Measurements from ENCODE around the gene HOXA10. TPM values are rescaled to one million over a fixed set of nuclear protein-coding genes. Genes with fewer than 3 reads are reported as not detected.

Gene HOXA10
- 13.7 and 26.7 TPM in 2 replicates for total RNA-seq

DNA sequence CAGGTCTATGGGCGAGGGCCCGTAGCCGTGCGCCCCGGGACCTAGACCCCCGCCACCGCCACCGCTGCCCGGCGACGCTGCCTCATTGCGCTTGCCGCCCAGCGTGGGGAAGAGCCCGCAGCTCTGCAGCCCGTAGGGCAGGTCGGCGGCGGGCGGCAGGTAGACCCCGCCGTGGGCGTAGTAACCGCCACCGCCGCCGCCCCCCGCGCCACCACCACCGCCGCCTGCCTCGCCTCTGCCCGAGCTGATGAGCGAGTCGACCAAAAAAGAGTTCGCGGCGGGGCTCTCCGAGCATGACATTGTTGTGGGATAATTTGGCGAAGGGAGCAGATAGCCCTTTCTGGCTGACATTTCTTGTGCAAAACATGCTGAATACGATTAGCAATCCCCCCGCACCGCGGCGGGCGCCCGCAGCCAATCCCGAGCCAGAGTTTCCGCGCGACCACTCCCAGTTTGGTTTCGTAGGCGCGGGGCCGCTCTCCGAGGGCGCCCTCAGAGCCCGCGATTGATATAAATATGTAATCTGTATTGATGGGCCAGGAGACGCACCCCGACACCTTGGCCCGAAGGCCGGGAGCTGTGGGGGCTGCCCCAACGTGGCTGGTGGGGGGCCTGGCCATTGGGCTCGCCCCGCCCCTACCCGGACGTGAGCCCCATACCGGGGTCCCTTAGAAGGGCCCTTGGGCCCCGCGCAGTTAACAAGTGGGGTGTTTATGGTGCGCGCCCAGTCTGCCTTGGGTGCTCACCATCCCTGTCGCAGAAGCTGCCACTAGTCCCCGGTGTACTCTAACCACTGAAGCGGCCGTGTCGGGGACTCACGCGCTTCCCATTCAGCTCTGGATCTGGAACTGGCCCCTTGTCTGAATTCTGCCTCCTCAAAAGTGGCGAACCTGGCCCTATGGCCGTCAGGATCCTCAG, at the start of gene HOXA10:
Gene HOXA10 (minus strand): TSS at position 365 of the 918 bp plus-strand sequence. CDS start 14 bp downstream, at position 351.

DNA sequence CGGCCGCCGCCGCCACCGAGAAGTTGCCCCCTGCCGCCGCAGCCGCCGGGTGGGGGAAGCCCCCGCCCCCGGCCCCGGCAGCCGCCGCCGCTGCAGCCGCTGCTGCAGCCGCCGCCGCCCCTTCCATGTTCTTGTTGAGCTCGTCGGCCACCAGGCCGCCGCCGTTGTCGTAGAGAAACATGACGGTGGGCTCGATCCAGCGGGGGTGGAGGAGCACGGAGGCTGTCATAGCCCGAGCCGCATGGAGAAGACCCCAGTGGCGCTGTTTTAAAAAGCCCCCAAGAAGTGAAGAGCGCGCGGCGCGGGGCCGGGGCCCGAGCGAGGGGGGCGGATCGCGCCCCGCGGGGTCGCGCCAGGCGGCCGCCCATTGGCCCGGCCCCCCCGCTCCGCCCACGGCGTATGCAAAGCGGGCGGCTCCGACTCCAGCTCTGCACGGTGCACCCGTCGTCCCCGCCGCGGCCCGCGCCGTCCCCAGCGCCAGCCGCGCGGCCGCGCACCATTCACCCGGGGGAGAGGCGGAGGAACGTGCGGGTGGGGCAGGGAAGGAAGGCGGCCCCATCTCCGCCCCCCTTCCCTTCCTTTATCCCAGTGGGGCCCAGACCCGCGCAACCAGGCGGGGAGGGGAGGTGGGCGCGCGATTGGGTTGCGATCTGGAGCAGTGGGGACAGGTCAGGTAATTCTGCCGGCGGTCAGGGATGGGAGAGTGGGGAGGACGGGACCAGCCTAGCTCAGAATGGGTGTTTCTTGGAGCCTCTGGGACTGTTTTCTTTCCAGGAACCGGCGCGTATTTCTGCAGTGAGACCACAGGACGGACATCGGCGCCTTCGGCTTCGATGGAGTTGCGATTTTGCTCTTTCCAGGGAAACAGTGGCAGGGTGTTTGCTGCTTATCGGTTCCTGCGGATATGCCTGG, 26.0 kb upstream of the HOXA10 start, which contains the start of gene HOXA13:
Gene HOXA13 (minus strand): TSS at position 243 of the 912 bp plus-strand sequence. CDS start 14 bp downstream, at position 229.

DNA sequence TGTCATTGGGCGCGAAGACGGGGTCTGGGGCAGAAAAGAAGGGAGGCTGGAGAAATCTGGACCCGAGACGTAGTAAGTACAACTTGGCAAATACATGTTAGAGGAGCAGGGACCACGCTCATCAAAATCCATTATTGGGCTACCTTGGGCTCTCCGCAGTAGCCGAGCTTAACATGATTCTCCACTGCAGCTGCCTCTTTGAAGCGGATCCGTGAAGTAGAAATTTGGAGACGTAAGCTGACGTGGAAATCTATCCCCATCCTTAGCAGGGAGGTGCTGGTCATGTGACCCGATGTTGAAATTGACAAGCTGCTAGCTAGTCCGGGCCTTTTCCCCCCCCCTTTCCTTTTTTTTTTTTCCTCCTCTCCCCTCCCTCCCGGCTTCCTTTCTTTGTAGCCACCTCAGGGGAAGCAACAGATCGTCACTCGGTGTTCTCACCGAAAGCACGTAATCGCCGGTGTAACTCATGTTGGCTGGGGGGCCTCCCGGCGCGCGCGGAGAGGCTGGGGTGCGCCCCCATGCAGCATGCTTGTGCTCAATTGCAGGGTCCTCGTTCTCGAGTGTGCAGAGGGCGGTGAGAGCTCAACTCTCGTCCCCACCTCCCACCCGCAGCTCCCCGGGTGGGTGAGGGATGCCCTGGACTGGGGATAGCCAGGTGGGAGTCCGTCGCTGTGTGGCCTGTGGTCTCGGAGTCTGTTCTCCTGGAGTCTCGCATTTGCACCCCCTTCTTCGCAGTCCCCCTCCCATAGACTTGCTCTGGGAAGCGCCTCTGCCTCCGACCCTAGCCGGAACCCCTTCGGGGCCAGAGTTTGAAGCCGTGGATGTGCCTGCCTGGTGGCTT, 11.1 kb upstream of the HOXA10 start, which contains the start of gene HOXA11:
Gene HOXA11 (minus strand): TSS at position 220 of the 841 bp plus-strand sequence. CDS start 88 bp downstream, at position 132.

DNA sequence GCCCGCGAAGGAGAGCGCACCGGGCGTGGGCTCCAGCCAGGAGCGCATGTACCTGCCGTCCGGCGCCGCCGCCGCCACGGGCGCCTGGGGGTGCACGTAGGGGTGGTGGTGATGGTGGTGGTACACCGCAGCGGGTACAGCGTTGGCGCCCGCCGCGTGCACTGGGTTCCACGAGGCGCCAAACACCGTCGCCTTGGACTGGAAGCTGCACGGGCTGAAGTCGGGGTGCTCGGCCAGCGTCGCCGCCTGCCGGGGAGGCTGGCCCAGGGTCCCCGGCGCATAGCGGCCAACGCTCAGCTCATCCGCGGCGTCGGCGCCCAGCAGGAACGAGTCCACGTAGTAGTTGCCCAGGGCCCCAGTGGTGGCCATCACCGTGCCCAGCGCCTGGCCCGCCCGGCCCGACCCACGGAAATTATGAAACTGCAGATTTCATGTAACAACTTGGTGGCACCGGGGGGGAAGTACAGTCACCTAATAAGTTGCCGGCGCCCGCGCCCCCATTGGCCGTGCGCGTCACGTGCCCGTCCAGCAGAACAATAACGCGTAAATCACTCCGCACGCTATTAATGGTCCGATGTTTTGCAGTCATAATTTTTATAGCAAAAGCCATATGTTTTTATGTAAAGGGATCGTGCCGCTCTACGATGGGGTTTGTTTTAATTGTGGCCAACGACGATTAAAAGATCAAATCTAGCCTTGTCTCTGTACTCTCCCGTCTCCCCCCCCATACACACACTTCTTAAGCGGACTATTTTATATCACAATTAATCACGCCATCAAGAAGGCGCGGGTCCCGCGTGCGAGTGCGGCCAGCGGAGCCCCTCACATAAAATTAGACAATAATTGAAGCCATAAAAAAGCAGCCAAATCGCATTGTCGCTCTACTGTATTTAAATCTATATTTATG, 8.8 kb downstream of the HOXA10 start, which contains the start of gene HOXA9:
Gene HOXA9 (minus strand): TSS at position 449 of the 907 bp plus-strand sequence. CDS start 80 bp downstream, at position 369.

DNA sequence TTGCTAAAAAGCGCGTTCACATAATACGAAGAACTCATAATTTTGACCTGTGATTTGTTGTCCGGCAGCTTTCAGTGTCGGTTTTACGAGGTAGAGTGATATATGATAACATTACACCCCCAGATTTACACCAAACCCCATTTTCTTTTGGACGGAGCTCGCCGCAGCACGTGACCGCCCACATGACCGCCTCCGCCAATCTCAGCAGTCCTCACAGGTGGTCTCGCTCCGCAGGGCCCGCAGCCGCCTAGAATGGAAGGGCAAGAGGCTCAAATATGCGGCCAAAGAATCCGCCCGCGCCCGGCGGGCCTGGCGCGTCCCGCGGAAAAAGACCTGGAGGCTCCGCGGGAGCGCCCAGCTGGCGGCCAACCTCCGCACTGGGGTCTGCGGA, 17.6 kb downstream of the HOXA10 start, which contains the start of gene HOXA7:
Gene HOXA7 (minus strand): TSS at position 168 of the 391 bp plus-strand sequence. CDS start 130 bp downstream, at position 38.

DNA sequence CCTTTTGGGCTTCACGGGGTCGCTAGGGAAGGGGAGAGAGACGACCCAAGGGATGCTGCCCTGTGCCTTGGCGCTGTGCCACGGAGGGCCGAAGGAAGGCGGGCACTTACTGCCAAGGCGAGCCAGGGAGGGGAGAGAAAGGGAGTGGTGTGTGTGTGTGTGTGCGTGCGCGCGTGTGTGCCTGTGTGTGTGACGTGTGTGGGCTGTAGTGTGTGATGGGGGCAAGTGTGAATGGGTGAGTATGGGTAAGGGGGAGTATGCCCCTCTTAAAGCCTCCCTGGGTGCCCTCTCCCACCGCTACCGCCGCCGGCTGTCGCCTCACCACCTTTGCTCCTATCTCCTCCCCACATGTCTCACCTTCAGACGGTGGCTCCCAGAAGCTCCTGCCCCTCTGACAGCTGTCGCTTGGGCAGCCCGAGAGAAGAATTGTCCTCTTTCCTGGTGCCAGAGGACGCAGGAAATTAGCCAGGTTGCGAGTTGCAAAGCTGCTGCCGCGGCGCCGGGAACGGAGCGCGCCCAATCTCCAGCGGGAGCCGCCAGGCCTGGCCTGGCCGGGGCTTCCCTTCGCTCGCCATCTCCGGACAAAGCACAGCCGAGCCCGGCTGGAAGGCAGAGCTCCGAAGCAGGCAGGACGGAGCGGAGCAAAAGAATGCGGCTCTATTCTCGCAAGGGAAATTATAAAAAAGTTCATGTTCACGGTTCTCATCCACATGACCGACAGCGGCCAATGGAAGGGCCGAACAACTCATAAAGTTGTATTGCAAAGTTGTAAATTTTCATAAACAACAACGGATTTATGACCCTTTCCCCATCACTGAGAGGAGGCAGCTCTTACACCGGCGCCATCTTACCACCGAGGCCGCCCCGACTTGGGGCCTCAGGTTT, 21.9 kb downstream of the HOXA10 start, which contains the start of gene HOXA3:
Gene HOXA3 (minus strand): TSS at position 653 of the 885 bp plus-strand sequence. CDS start 41,943 bp downstream, outside the sequence.

DNA sequence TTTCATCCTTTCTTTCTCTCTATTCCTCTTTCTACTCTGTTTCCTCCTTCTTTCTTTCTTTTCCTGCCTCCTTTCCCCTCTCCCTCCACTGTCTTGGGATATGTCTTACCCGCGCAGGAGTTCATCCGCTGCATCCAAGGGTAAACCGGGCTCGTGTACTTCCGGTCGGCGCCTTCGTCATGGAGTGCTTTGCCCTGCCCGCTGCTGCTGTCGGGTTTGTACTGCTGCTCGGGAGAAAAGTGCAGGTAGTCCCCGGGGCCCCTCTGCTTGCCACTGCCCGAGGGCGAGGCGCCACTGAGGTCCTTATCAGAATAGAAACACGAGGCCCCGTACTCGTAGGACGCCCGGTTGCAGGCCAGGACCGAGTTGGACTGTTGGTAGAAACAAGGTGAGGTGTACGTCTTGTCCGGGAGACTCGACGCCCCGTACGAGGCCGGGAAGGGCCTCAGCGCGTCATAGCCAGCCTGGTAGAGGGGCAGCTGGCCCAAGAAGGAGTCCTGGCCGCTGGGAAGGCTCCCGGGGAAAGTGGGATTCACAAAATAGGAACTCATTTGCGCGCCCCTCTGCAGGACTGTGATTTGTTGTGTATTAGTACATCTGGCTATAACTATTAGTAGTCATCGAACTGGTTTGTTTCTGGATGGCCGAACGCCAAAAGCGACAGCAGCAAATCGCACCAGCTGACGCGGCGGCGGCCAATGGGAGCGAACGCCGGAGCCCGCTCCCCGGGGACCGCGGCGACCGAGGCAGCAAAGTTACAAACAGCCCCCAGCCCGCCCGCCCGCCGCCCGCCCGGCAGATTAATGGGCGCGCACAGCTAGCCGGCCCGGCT, 26.7 kb downstream of the HOXA10 start, which contains the start of gene HOXA6:
Gene HOXA6 (minus strand): TSS at position 576 of the 832 bp plus-strand sequence. CDS start 25 bp downstream, at position 551.

DNA sequence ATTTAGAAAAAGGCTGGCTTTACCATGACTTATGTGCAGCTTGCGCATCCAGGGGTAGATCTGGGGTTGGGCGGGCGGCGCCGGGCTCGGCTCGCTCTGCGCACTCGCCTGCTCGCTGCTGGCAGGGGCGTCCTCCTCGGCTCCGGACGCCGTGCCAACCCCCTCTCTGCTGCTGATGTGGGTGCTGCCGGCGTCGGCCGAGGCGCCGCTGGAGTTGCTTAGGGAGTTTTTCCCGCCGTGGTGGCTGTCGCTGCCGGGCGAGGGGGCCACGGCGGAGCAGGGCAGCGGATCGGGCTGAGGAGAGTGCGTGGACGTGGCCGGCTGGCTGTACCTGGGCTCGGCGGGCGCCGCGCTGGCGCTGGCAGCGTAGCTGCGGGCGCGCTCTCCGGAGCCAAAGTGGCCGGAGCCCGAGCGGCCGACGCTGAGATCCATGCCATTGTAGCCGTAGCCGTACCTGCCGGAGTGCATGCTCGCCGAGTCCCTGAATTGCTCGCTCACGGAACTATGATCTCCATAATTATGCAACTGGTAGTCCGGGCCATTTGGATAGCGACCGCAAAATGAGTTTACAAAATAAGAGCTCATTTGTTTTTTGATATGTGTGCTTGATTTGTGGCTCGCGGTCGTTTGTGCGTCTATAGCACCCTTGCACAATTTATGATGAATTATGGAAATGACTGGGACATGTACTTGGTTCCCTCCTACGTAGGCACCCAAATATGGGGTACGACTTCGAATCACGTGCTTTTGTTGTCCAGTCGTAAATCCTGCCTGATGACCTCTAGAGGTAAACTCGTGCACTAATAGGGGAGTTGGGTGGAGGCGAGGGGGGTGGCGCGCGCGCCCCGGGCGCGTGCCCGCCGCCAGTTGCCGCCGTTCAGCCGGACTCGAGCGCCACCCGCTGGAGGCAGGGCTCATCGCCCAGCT, 30.8 kb downstream of the HOXA10 start, which contains the start of gene HOXA5:
Gene HOXA5 (minus strand): TSS at position 659 of the 927 bp plus-strand sequence. CDS start 74 bp downstream, at position 585.

DNA sequence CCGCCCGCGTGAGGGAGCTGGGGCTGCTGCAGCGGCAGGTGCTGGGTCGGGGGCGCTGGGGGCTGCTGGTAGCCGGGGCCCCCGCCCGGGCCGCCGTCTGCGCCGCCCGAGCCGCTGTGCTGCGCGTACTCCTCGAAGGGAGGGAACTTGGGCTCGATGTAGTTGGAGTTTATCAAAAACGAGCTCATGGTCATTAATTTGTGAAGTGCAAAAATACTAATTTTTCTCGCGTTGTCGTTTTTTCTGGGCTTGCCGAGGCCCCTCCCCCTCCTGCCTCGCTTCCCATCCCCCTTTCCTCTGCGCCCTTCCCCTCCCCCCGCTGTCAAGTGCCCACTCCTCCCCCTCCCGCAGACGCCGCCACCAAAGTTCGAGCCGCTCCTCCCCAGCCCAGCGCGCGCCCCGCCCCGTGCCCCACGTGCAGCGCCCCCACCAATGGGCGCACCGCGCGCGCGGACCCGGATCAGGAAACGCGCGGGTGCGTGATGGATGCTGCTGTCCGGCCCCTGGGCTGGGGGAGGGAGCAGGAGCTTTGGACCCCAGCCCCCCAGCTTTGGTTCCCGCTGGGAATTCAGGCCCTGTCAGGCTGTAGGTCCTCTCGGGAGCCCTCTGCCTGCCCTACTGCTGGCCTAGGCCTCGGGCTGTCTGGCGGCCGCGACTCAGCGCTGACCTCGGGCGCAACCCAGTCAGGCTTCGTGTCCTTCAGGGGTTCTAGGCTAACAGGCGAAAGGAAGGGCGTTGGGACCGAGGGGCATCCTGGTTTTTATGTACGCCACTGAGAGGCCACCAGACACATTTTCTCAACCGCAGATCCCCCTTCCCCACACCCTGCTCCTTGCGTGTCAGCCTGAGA, 43.4 kb downstream of the HOXA10 start, which contains the start of gene HOXA4:
Gene HOXA4 (minus strand): TSS at position 218 of the 850 bp plus-strand sequence. CDS start 24 bp downstream, at position 194.

Other genes starting within 250 kb of the HOXA10 start
- 0.59 and 1.2 TPM in 2 replicates for gene HOXA1, start 78.3 kb downstream of the HOXA10 start, total RNA-seq
- gene HOXA2, start 71.6 kb downstream of the HOXA10 start, total RNA-seq = 0.30 and 0.32 TPM in 2 replicates
- 0.60 and 0.89 TPM in 2 replicates for gene HOXA4, start 43.6 kb downstream of the HOXA10 start, total RNA-seq
- gene HOXA5, start 30.6 kb downstream of the HOXA10 start, total RNA-seq = 1.8 and 2.7 TPM in 2 replicates
- 3.6 and 5.8 TPM in 2 replicates for gene HOXA6, start 26.5 kb downstream of the HOXA10 start, total RNA-seq
- gene HOXA3, start 21.7 kb downstream of the HOXA10 start, total RNA-seq = 3.1 and 6.8 TPM in 2 replicates
- gene HOXA7, start 17.6 kb downstream of the HOXA10 start, total RNA-seq = 1.0 and 1.8 TPM in 2 replicates
- 8.6 and 13.5 TPM in 2 replicates for gene HOXA9, start 8.8 kb downstream of the HOXA10 start, total RNA-seq
- gene HOXA11, start 10.9 kb upstream of the HOXA10 start, total RNA-seq = 13.2 and 13.4 TPM in 2 replicates
- 6.8 and 10.0 TPM in 2 replicates for gene HOXA13, start 25.8 kb upstream of the HOXA10 start, total RNA-seq
- 0.09 TPM in 1 of 2 replicates, not detected in the other for gene EVX1, start 68.5 kb upstream of the HOXA10 start, total RNA-seq

All from smooth muscle cell of the umbilical artery (primary cell).